ENCODE results near the gene ABCC11. TPM values are rescaled to one million over a fixed set of nuclear protein-coding genes. Genes with fewer than 3 reads are reported as not detected.

The ABCC11 gene
- total RNA-seq, 4 donors from 2014 or later: 0.13 TPM; not detected in 3

- Histone ChIP-seq H3K27ac (no peak overlapping the region), H3K9me3 (no peaks in the 10 kb centered on the region), H3K36me3 (peaks cover 0 to 20% of the 10 kb centered on the region in 2 donors), H3K27me3 (no peaks in the 10 kb centered on the region), H3K4me3 (no peak overlapping the region), H3K4me1 (peaks cover 0 to 9% of the 10 kb centered on the region in 2 donors)
- intact Hi-C loops (cut with DNase I; ENCODE audit: low total_unique reads) (no loop called here), in situ Hi-C loops (cut with MboI; ENCODE audit: low sequenced_read_pairs in 4 of 4) (no loop called here)
- DNase-seq (no peak), ATAC-seq (no peak)
- TF ChIP-seq POLR2A (IDR thresholded peaks at IDR 0.05) (no peak), CTCF (IDR thresholded peaks at IDR 0.05 in 4 of 5, conservative IDR thresholded peaks at IDR 0.05 in 1 of 5) (no peak)
These were observed 44.4 kb upstream of the ABCC11 start for GRCh38 chr16:48291754-48292153.

DNA sequence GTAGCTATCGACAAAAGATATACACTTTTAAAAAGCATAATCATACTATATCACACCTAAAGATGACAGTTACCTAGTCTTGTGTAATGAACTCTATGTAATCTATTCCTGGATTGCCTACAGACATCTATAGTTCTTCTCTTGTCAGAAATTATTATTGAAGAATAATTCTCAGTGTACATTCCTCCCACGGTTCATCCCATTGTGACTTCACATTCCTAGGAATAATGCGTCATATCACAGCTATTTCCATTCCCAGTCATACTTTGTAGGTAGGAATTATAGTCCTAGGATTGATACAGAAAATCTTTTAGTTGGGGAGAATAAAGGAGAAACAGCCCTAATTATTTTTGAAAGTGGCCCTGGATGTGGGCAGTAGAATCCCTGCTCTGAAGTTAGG, 44.0 kb upstream of the ABCC11 start:
- no peaks in the 10 kb centered on the region for H3K9me3 ChIP-seq
- H3K36me3 ChIP-seq: peaks cover 0 to 25% of the 10 kb centered on the region in 2 donors
- ATAC-seq (no peak), DNase-seq (no peak)
- no peaks in the 10 kb centered on the region for H3K27me3 ChIP-seq
- H3K27ac ChIP-seq: no peak overlapping the region
- in situ Hi-C loops (cut with MboI; ENCODE audit: low sequenced_read_pairs in 4 of 4): no loop called here
- no peak overlapping the region for H3K4me3 ChIP-seq
- peaks cover 0 to 9% of the 10 kb centered on the region in 2 donors for H3K4me1 ChIP-seq
- no peak for TF ChIP-seq POLR2A (IDR thresholded peaks at IDR 0.05)
- no peak for TF ChIP-seq CTCF (IDR thresholded peaks at IDR 0.05 in 4 of 5, conservative IDR thresholded peaks at IDR 0.05 in 1 of 5)
- intact Hi-C loops (cut with DNase I; ENCODE audit: low total_unique reads): no loop called here

- in situ Hi-C loops (cut with MboI; ENCODE audit: low sequenced_read_pairs in 4 of 4): no loop called here
- no peak for DNase-seq
- peaks cover 0 to 8% of the 10 kb centered on the region in 2 donors for H3K4me1 ChIP-seq
- peaks cover 0 to 28% of the 10 kb centered on the region in 2 donors for H3K36me3 ChIP-seq
- no peak overlapping the region for H3K4me3 ChIP-seq
- intact Hi-C loops (cut with DNase I; ENCODE audit: low total_unique reads): no loop called here
- no peaks in the 10 kb centered on the region for H3K9me3 ChIP-seq
- no peak for TF ChIP-seq CTCF (IDR thresholded peaks at IDR 0.05 in 4 of 5, conservative IDR thresholded peaks at IDR 0.05 in 1 of 5)
- TF ChIP-seq POLR2A (IDR thresholded peaks at IDR 0.05): no peak
- H3K27ac ChIP-seq: no peak overlapping the region
- no peak for ATAC-seq
- H3K27me3 ChIP-seq: no peaks in the 10 kb centered on the region
These were observed 39.9 kb upstream of the ABCC11 start for GRCh38 chr16:48287239-48287638.

DNA sequence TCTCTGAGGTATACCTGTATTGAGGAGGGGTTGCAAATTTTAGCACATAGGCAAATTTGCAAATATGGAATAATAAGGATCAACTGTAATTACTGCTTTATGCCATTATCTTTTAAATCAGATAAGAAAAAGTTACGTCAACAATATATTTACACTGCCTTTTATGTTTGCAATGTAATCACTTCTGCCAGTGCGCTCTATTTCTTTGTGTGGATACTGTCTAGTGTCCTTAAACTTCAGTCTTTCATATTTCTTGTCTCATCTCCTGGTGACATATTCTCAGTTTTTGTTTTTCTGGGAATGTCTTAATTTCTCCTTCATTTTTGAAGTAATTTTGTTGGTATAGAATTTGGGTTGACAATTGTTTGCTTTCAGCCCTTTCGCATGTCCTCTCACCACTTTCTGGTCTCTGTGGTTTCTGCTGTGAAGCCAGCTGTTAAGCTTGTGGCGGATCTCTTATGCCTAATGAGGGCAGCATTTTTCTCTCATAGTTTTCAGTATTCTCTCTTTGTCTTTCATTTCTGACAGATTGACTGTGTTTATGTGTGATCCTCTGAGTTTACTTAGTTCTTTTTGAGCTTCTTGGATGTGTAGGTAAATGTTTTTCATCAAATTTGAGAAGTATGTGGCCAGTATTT, 37.6 kb upstream of the ABCC11 start:
- peaks cover 0 to 19% of the 10 kb centered on the region in 2 donors for H3K36me3 ChIP-seq
- no peaks in the 10 kb centered on the region for H3K9me3 ChIP-seq
- intact Hi-C loops (cut with DNase I; ENCODE audit: low total_unique reads): no loop called here
- in situ Hi-C loops (cut with MboI; ENCODE audit: low sequenced_read_pairs in 4 of 4): no loop called here
- no peak overlapping the region for H3K4me3 ChIP-seq
- H3K27ac ChIP-seq: no peak overlapping the region
- no peak for TF ChIP-seq POLR2A (IDR thresholded peaks at IDR 0.05)
- TF ChIP-seq CTCF (IDR thresholded peaks at IDR 0.05 in 4 of 5, conservative IDR thresholded peaks at IDR 0.05 in 1 of 5): no peak
- H3K27me3 ChIP-seq: no peaks in the 10 kb centered on the region
- ATAC-seq: no peak
- peaks cover 0 to 9% of the 10 kb centered on the region in 2 donors for H3K4me1 ChIP-seq
- DNase-seq: no peak

All from gastrocnemius medialis (tissue), 4 donors.